Left ventricle myocardium superior (tissue), 1 donor: ENCODE measurements around the gene PLA2G15. TPM values are rescaled to one million over a fixed set of nuclear protein-coding genes. Genes with fewer than 3 reads are reported as not detected.

Experiments
- ATAC-seq: fragments of 200-7000 bp; cut with Tn5 transposase; one replicate; pipeline ENCODE4 v1.9.1; 2020; ENCODE audit warnings: mild to moderate bottlenecking, moderate library complexity
- DNase-seq: peaks from one replicate; pipeline ENCODE4 v3.0.0-alpha.2; 2020
- intact Hi-C: fragments of 100-400 bp; cut with micrococcal nuclease; formaldehyde crosslinking; loops from one replicate; pipeline ENCODE4 v1.11.0; 2022
- total RNA-seq: library from RNA; stranded (reverse); fragmentation: NEBNext Ultra II Directional; extraction: Animal tissue kit (Norgen Biotek cat#: 25700); gene quantifications from one replicate; pipeline ENCODE4 v1.2.1, GENCODE V29; 2021
- donor health status: DM: no; HTN: yes; CAD: no; lungs with severe emphysema.

Gene PLA2G15
- total RNA-seq, 1 donor from 2014 or later = 33.8 TPM

DNA sequence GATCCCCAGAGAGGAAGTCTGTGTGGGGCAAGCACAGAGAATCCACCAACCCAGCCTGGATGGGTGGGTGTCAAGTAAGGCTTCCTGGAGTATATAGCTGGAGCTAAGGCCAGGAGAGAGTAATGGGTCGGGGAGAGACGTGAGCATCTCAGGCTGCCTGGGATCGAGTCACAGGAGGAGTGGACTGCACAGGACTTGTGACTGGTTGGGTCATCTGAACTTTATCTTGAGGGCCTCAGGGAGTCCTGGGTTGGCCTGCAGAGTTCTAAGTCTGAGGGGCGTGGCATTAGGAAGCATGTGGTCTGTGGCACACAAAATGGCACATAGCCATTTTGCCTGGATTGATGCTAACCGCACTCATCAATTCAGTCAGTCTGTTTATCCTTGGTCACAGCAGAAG lies 1.5 kb downstream of the PLA2G15 start:
- ATAC-seq (peak; percentile 10), DNase-seq (peak; percentile 27)
- intact Hi-C loops = no loop called here

DNA sequence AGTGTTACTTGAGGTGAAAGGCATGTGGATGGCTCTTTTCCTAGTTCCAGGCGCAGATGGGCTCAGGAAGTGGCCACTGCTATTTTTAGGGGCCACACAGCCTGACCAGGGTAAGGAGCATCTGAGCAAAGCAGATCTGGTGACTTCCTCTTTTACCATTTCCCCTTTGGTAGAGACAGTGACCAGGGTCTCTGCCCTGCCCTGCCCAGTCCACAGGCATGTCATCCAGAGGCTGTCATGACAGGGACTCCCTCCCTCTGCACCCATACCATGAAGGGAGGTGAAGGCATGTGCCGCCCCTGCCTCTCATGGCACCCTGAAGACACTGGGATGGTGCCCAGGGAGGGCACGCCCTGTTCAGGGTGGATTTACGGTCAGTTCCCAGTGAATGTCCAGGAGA lies 2.2 kb downstream of the PLA2G15 start:
- intact Hi-C loops = no loop called here
- ATAC-seq (peak; percentile 10), DNase-seq (peak; percentile 45)

- peak; percentile 30 for DNase-seq
- intact Hi-C loops = no loop called here
Observed at GRCh38 chr16:68247932-68248331, 2.8 kb downstream of the PLA2G15 start.

DNA sequence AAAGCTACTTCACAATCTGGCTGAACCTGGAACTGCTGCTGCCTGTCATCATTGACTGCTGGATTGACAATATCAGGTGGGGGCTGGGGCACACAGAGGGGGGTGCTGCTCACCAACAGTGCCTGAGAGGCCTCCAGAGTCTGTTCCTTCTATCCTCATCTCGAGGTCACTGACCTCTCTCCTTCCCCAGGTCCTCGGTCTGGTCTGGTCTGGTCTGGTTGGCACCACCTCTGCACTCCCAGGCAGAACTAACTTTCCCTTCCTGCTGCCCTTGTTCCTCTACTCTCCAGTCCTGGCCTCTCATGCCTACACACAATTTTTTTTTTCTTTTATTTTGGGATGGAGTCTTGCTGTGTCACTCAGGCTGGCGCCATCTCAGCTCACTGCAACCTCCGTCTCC lies 4.2 kb downstream of the PLA2G15 start:
- DNase-seq (no peak), ATAC-seq (no peak)
- intact Hi-C loops = no loop called here

More at GRCh38 chr16:68247932-68248331, 2.8 kb downstream of the PLA2G15 start:
- ATAC-seq = no peak

GRCh38 chr16:68250951-68251350 lies 5.8 kb downstream of the PLA2G15 start:
- intact Hi-C loops = no loop called here
- DNase-seq (no peak), ATAC-seq (no peak)

DNA sequence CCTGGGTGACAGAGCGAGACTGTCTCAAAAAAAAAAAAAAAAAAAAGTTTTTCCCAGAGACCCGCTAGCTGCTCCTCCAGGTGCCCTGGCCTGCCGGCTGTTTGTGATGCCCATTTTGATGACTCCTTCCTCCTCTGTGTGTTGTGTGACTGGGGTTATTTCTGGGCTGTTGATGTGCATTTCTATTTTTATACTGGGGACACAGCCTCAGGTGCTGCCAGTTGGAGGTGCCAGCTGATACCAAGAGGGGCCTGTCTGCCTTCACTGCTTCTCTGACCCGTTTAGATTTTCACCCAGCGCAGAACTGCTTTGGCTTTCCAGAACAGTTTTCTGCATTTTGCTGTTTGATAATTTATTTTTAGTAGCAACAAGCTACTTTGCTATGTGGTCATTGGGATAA lies 6.7 kb downstream of the PLA2G15 start:
- intact Hi-C loops = no loop called here
- DNase-seq = peak; percentile 67
- ATAC-seq = peak; percentile 87

GRCh38 chr16:68252383-68252782 lies 7.2 kb downstream of the PLA2G15 start:
- ATAC-seq = peak; percentile 44

DNA sequence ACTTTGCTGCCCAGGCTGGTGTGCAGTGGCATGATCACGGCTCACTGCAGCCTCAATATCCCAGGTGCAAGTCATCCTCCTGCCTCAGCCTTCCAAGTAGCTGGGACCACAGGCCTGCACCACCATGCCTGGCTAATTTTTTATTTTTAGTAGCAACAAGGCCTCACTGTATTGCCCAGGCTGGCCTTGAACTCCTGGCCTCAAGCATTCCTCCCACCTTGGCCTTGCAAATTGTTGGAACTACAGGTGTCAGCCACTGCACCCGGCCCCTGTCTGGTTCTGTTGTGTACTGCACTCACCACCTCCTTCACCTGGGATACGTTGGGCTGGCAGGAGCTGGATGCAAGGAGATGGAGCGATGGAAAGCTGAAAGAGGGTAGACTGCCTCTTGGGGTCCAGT lies 8.5 kb downstream of the PLA2G15 start:
- no peak for ATAC-seq
- DNase-seq = no peak
- intact Hi-C loops = no loop called here

More at GRCh38 chr16:68252383-68252782, 7.2 kb downstream of the PLA2G15 start:
- intact Hi-C loops = no loop called here
- no peak for DNase-seq

- ATAC-seq (no peak), DNase-seq (no peak)
- intact Hi-C loops = no loop called here
Observed at GRCh38 chr16:68255712-68256111, 10.5 kb downstream of the PLA2G15 start.

GRCh38 chr16:68257251-68257905 lies 12.2 kb downstream of the PLA2G15 start:
- DNase-seq = no peak
- intact Hi-C loops = no loop called here
- ATAC-seq = no peak

GRCh38 chr16:68257906-68258800 lies 13.0 kb downstream of the PLA2G15 start:
- peak; percentile 50 for ATAC-seq
- intact Hi-C loops = no loop called here

GRCh38 chr16:68259007-68259825 lies 14.0 kb downstream of the PLA2G15 start:
- intact Hi-C loops = no loop called here
- peak; percentile 30 for ATAC-seq
- peak; percentile 71 for DNase-seq

More at GRCh38 chr16:68257906-68258800, 13.0 kb downstream of the PLA2G15 start:
- peak; percentile 59 for DNase-seq

DNA sequence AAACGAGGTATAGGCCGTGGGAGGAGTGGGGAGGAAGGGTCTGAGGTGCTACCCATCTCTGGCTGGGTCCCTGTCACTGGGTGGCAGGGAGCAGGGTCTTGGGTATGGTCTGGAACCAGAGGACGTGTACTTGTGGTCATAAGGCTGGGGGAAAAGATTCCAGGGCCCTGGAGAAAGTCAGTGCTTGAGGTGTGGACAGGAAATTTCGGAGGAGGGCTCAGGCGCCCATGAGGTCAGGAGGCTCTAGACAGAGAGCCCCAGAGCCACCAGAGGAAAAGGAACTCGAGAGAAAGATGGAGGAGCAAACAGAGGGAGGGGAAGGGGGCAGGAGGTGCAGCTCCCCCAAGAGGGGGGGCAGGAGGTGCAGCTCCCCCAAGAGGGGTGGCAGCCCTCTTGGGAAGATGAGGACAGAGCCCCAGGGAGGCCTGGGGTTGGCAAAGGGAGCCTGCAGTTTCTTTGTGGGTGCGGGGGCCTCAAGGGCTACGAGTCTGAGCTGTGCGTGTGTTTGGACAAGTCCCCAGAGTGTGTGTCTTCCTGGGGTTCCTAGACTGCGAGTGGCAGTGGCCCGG lies 18.5 kb downstream of the PLA2G15 start:
- ATAC-seq (no peak), DNase-seq (no peak)
- intact Hi-C loops = no loop called here

GRCh38 chr16:68264128-68265077 lies 19.2 kb downstream of the PLA2G15 start, which contains the start of gene SLC7A6:
TSS of gene SLC7A6 (plus strand) at chr16:68264526. CDS start at chr16:68274727, 10,201 bp downstream.
- intact Hi-C loops = loop anchor here (5.0 kb wide), 1 partner anchor 48 kb away; the partner anchor contains the start of genes PRMT7 and SLC7A6OS
- DNase-seq (peak; percentile 89), ATAC-seq (peak; percentile 79)

- DNase-seq = peak; percentile 71
- intact Hi-C loops = loop anchor here (5.0 kb wide), 1 partner anchor 47 kb away; the partner anchor contains the start of genes PRMT7 and SLC7A6OS
- ATAC-seq = peak; percentile 66
Observed at GRCh38 chr16:68265078-68265920, 20.1 kb downstream of the PLA2G15 start.

DNA sequence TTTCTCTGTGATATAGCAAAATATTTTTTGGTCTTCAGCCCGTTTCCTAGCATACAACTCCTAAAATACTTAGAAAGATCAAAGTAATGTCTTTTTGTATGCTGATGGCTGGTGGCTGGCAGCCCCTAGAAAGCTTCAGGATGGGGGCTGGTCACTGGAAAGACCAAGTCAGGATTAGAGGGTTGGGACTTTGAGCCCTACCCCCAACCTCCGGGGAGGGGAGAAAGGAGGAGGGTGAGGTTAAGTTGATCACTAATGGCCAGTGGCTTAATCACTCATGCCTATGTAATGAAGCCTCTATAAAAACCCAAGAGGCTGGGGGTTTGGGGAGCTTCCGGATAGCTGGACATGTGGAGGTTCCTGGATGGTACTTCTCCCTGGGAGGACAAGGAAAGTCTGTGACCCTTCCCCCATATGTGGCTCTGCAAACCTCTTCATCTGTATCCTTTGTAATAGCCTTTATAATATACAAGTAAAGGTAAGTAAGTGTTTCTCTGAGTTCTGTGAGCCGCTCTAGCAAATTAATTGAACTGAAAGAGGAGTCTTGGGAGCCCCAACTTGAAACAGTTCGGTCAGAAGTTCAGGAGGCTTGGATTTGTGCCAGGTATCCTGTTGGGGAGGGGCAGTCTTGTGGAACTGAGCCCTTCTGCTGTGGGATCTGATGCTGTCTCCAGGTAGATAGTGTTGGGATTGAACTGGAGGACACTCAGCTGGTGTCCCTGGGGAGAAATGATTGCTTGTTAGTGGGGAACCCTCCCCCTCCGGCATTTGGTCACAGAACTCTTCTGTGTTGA lies 22.6 kb downstream of the PLA2G15 start:
- intact Hi-C loops = loop anchor here (5.0 kb wide), 1 partner anchor 44 kb away; the partner anchor contains the start of genes PRMT7 and SLC7A6OS
- ATAC-seq (no peak), DNase-seq (no peak)
